Left lung (tissue), 10 donors: Measurements from ENCODE around the gene MEST. TPM values are rescaled to one million over a fixed set of nuclear protein-coding genes. Genes with fewer than 3 reads are reported as not detected.
A peak's percentile ranks its signal among the peaks of the same experiment; 100 is the strongest.

Source experiments
- ATAC-seq: fragments of 200-7000 bp; cut with Tn5 transposase; one replicate; pipeline ENCODE4 v1.9.1; 2020; ENCODE audit warnings: moderate library complexity
- DNase-seq, 4 donors: peaks; one replicate each; pipeline ENCODE4 v3.0.0-alpha.2; 2013 to 2020
- H3K27ac ChIP-seq, 2 donors: fragments of 200-600 bp; sonication (generic) in 1 of 2; one replicate each; pipeline versions ENCODE4 v1.5.0 to v1.8.0; 2020 to 2021
- H3K27me3 ChIP-seq, 2 donors: fragments of 200-600 bp; sonication (generic) in 1 of 2; one replicate each; pipeline versions ENCODE4 v1.5.0 to v1.8.0; 2020 to 2021
- H3K36me3 ChIP-seq, 2 donors: fragments of 200-600 bp; sonication (generic) in 1 of 2; one replicate each; pipeline versions ENCODE4 v1.5.0 to v1.8.0; 2020 to 2021
- H3K4me1 ChIP-seq, 2 donors: fragments of 200-600 bp; one replicate each; pipeline ENCODE4 v1.8.0; 2021
- H3K4me3 ChIP-seq, 2 donors: fragments of 200-600 bp; sonication (generic) in 1 of 2; one replicate each; pipeline versions ENCODE4 v1.5.0 to v1.8.0; 2020 to 2021; ENCODE audit warnings: mild to moderate bottlenecking in 1 of 2
- H3K9me3 ChIP-seq, 2 donors: fragments of 200-600 bp; sonication (generic) in 1 of 2; one replicate each; pipeline versions ENCODE4 v1.5.0 to v1.8.0; 2020 to 2021
- intact Hi-C, 2 donors: fragments of 100-400 bp; cut with DNase I; formaldehyde crosslinking; loops; one replicate each; pipeline versions ENCODE4 v1.11.2 to v1.14.2; 2022
- microRNA-seq, 2 donors: library from miRNA; unstranded; fragments of <30 nt; microRNA quantifications; one replicate each; pipeline ENCODE4, GENCODE V29; 2019
- polyA plus RNA-seq, 6 donors: library from polyadenylated mRNA; unstranded; fragments of 120-200 nt; gene quantifications; one replicate each; pipeline ENCODE4 v1.2.1, GENCODE V29; 2013; ENCODE audit not compliant: insufficient read length in 6 of 6
- total RNA-seq, 2 donors: library from RNA; stranded (reverse); fragmentation: NEBNext Ultra II Directional; extraction: Animal tissue kit (Norgen Biotek cat#: 25700); gene quantifications; one replicate each; pipeline ENCODE4 v1.2.1, GENCODE V29; 2021
- TF ChIP-seq, protein P1 (sequence below), 2 donors: fragments of 200-600 bp; sonication (generic) in 1 of 2; IDR thresholded peaks; one replicate each; pipeline versions ENCODE4 v1.5.0 to v1.8.0; 2021; ENCODE audit warnings: antibody characterized with exemption in 2 of 2
- donor health status: DM: no; HTN: yes; CAD: no.
- donor health status: DM: no; HTN: no; CAD: no.

MEST gene
- total and polyA plus RNA-seq, 8 donors = 101 to 451 (median 401) TPM

DNA sequence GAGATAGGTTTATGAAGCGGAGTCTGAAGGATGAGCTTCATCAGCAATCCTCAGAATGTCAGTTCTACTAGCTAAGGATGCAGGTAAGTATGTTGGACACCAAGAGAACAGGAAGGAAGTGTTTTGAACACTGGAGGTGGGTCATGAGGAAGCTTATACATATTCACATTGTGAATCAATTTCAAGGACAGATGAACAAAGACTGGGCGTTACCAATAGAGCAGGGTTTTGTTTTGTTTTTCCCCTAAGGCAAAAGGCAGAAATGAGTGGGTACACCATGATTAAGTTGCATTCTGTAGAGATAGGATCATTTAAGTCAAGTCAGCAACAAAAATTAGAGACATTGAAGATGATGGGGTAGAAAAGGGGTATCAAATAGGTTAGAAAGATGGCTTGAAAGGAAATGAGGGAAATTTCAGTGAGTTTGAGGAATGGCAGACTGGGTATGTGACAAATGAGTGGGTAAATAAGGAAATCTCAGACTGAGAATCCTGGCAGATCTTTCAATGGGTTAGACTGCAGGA, 51.7 kb downstream of the MEST start:
- peaks cover 0 to 14% of the 10 kb centered on the region in 2 donors for H3K36me3 ChIP-seq
- DNase-seq (no peak), ATAC-seq (no peak)
- H3K27me3 ChIP-seq = no peaks in the 10 kb centered on the region
- H3K27ac ChIP-seq = no peak overlapping the region
- H3K9me3 ChIP-seq = no peaks in the 10 kb centered on the region
- H3K4me3 ChIP-seq = no peak overlapping the region
- intact Hi-C loops = no loop called here
- H3K4me1 ChIP-seq = no peaks in the 10 kb centered on the region
- TF ChIP-seq, protein P1, sequence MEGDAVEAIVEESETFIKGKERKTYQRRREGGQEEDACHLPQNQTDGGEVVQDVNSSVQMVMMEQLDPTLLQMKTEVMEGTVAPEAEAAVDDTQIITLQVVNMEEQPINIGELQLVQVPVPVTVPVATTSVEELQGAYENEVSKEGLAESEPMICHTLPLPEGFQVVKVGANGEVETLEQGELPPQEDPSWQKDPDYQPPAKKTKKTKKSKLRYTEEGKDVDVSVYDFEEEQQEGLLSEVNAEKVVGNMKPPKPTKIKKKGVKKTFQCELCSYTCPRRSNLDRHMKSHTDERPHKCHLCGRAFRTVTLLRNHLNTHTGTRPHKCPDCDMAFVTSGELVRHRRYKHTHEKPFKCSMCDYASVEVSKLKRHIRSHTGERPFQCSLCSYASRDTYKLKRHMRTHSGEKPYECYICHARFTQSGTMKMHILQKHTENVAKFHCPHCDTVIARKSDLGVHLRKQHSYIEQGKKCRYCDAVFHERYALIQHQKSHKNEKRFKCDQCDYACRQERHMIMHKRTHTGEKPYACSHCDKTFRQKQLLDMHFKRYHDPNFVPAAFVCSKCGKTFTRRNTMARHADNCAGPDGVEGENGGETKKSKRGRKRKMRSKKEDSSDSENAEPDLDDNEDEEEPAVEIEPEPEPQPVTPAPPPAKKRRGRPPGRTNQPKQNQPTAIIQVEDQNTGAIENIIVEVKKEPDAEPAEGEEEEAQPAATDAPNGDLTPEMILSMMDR (IDR thresholded peaks at IDR 0.05) = no peak

- H3K36me3 ChIP-seq = peaks cover 0 to 21% of the 10 kb centered on the region in 2 donors
- DNase-seq = no peak
- no peak overlapping the region for H3K27ac ChIP-seq
- intact Hi-C loops = no loop called here
- H3K9me3 ChIP-seq = no peaks in the 10 kb centered on the region
- H3K4me1 ChIP-seq = no peaks in the 10 kb centered on the region
- no peak overlapping the region for H3K4me3 ChIP-seq
- TF ChIP-seq, protein P1 (IDR thresholded peaks at IDR 0.05) = no peak
- ATAC-seq = no peak
- H3K27me3 ChIP-seq = no peaks in the 10 kb centered on the region
These were observed 52.5 kb downstream of the MEST start for GRCh38 chr7:130544356-130544755.

- H3K9me3 ChIP-seq = no peaks in the 10 kb centered on the region
- no peak overlapping the region for H3K27ac ChIP-seq
- no peak overlapping the region for H3K4me3 ChIP-seq
- H3K27me3 ChIP-seq = no peaks in the 10 kb centered on the region
- peaks cover 0 to 19% of the 10 kb centered on the region in 2 donors for H3K36me3 ChIP-seq
- TF ChIP-seq, protein P1 (IDR thresholded peaks at IDR 0.05) = no peak
- peak; percentile 84 for ATAC-seq
- no peaks in the 10 kb centered on the region for H3K4me1 ChIP-seq
- intact Hi-C loops = no loop called here
- peak in 1 of 4 donors; percentile 5 for DNase-seq
These were observed 61.6 kb downstream of the MEST start for GRCh38 chr7:130553398-130554029.

DNA sequence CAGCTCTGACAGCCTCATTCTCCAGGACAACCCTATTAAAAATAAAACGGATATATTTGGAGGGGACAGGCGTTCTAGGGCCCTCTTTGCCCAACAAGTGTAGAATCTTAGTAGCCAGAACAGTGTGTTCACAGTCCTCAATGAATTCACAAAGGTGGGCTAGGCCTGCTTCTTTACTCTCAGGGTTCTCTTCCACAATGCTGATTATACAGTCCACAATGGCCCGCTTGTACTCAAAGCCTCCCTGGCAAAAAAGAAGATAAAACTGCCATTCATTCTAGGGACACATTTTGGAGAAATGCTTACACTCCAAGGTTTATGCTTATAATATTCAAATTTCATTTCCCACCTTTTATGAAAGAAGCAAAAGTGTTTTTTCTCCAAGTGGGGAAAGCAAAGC, 62.6 kb downstream of the MEST start:
- intact Hi-C loops = no loop called here
- Histone ChIP-seq H3K4me3 (no peak overlapping the region), H3K36me3 (peaks cover 0 to 11% of the 10 kb centered on the region in 2 donors), H3K4me1 (no peaks in the 10 kb centered on the region), H3K9me3 (no peaks in the 10 kb centered on the region), H3K27me3 (no peaks in the 10 kb centered on the region), H3K27ac (no peak overlapping the region)
- DNase-seq = no peak
- TF ChIP-seq, protein P1 (IDR thresholded peaks at IDR 0.05) = no peak
- ATAC-seq = no peak

Small RNA genes within 50 kb of the gene (microRNA-seq; reads per million reads assigned to microRNA genes)
- gene MIR335 = 2,446 to 3,336 reads per million in 2 donors

Other genes with a start within 250 kb of the MEST start
- gene CPA2, start 225.2 kb upstream of the MEST start, total RNA-seq = not detected
- under 1 TPM; 0.20 to 0.57 (median 0.33) TPM for gene CPA2, start 225.2 kb upstream of the MEST start, polyA plus RNA-seq
- gene CPA4, start 198.9 kb upstream of the MEST start, total RNA-seq = 1 to 10 TPM in 1 of 2 donors, under 1 TPM in 1; 0.20 to 1.5 TPM
- under 1 TPM; 0.39 to 0.68 (median 0.56) TPM for gene CPA4, start 198.9 kb upstream of the MEST start, polyA plus RNA-seq
- gene CPA5, start 147.3 kb upstream of the MEST start, total RNA-seq = not detected
- gene CPA5, start 147.3 kb upstream of the MEST start, polyA plus RNA-seq = under 1 TPM; 0.13 to 0.96 (median 0.65) TPM
- gene CPA1, start 111.6 kb upstream of the MEST start, total RNA-seq = under 1 TPM in 1 of 2 donors, not detected in 1; 0.34 TPM
- 1 to 10 TPM in 3 of 6 donors, under 1 TPM in 3; 0.57 to 1.5 (median 1.0) TPM for gene CPA1, start 111.6 kb upstream of the MEST start, polyA plus RNA-seq
- gene CEP41, start 51.1 kb upstream of the MEST start, total RNA-seq = 10 to 100 TPM; 12.4 to 16.0 TPM
- gene CEP41, start 51.1 kb upstream of the MEST start, polyA plus RNA-seq = 10 to 100 TPM; 28.2 to 34.2 (median 30.0) TPM
- 10 to 100 TPM; 16.6 to 19.3 TPM for gene COPG2, start 176.7 kb downstream of the MEST start, total RNA-seq
- 10 to 100 TPM; 42.4 to 50.3 (median 47.5) TPM for gene COPG2, start 176.7 kb downstream of the MEST start, polyA plus RNA-seq
- gene TSGA13, start 194.5 kb downstream of the MEST start, total RNA-seq = not detected
- gene TSGA13, start 194.5 kb downstream of the MEST start, polyA plus RNA-seq = not detected
- under 1 TPM in 1 of 2 donors, not detected in 1; 0.29 TPM for gene KLF14, start 242.1 kb downstream of the MEST start, total RNA-seq
- under 1 TPM in 5 of 6 donors, not detected in 1; 0.07 to 0.18 (median 0.13) TPM for gene KLF14, start 242.1 kb downstream of the MEST start, polyA plus RNA-seq